OCI-LY7 (cell line): Measurements from ENCODE around the gene PGAM5. TPM values are rescaled to one million over a fixed set of nuclear protein-coding genes. Genes with fewer than 3 reads are reported as not detected.

Experiments used
- BruUV-seq: library from RNA; stranded (reverse); fragments of 400-500 nt; replicated peaks from 2 replicates; lab custom pipeline; 2021; lab: Mats Ljungman, UMichigan
- CTCF ChIA-PET: fragments of 300-600 bp; sonication (Branson Sonifier 250); formaldehyde crosslinking; loops from one replicate; lab custom pipeline; 2022; ENCODE audit warnings: antibody characterized with exemption; ENCODE audit not compliant: unreplicated experiment; lab: Charles Lee
- POLR2A ChIA-PET: fragments of 300-600 bp; sonication (Branson Sonifier 250); formaldehyde crosslinking; loops from one replicate; lab custom pipeline; 2022; ENCODE audit warnings: antibody characterized with exemption; lab: Charles Lee
- DNase-seq: peaks from one replicate; pipeline ENCODE4 v3.0.0-alpha.2; 2015; ENCODE audit warnings: low spot score
- H2AFZ ChIP-seq: fragments of 200-600 bp; sonication (generic), shearing (Covaris generic); 2 replicates; pipeline ENCODE4 v1.6.1; 2014; ENCODE audit warnings: mild to moderate bottlenecking, antibody characterized with exemption, low read length, moderate library complexity
- H3K27ac ChIP-seq: fragments of 200-600 bp; sonication (generic); 2 replicates; pipeline ENCODE4 v1.5.1; 2014; ENCODE audit warnings: mixed run types, low read depth, mild to moderate bottlenecking, moderate library complexity, low read length, inconsistent platforms; ENCODE audit not compliant: poor library complexity, severe bottlenecking
- H3K36me3 ChIP-seq: fragments of 200-600 bp; sonication (generic); 2 replicates; pipeline ENCODE4 v1.6.1; 2014; ENCODE audit warnings: mild to moderate bottlenecking, antibody characterized with exemption, low read length, moderate library complexity, mixed read lengths; ENCODE audit not compliant: insufficient read depth
- H3K4me1 ChIP-seq: fragments of 200-600 bp; sonication (generic); 2 replicates; pipeline ENCODE4 v1.5.1; 2014; ENCODE audit warnings: mild to moderate bottlenecking, low read length; ENCODE audit not compliant: insufficient read depth, poor library complexity, severe bottlenecking
- H3K4me2 ChIP-seq: fragments of 200-600 bp; sonication (generic); 2 replicates; pipeline ENCODE4 v1.6.1; 2014; ENCODE audit warnings: mild to moderate bottlenecking, low read length
- H3K4me3 ChIP-seq: fragments of 200-600 bp; sonication (generic); 2 replicates; pipeline ENCODE4 v1.5.1; 2014; ENCODE audit warnings: mild to moderate bottlenecking, low read depth, low read length; ENCODE audit not compliant: poor library complexity, severe bottlenecking
- H3K79me2 ChIP-seq: fragments of 200-600 bp; sonication (generic); 2 replicates; pipeline ENCODE4 v1.6.1; 2016; ENCODE audit warnings: low read depth, mild to moderate bottlenecking, low read length, moderate library complexity, mixed read lengths; ENCODE audit not compliant: insufficient read depth
- H3K9me2 ChIP-seq: fragments of 200-600 bp; sonication (generic); 2 replicates; pipeline ENCODE4 v1.6.1; 2016; ENCODE audit warnings: mild to moderate bottlenecking, low read length, mixed read lengths; ENCODE audit not compliant: insufficient read depth
- H3K9me3 ChIP-seq: fragments of 200-600 bp; sonication (generic); 2 replicates; pipeline ENCODE4 v1.6.1; 2014; ENCODE audit warnings: mild to moderate bottlenecking, mixed run types, low read length, mixed read lengths
- H4K20me1 ChIP-seq: fragments of 200-600 bp; sonication (generic); 2 replicates; pipeline ENCODE4 v1.6.1; 2014; ENCODE audit warnings: mild to moderate bottlenecking, antibody characterized with exemption, low read length, moderate library complexity, mixed read lengths; ENCODE audit not compliant: insufficient read depth
- CTCF ChIP-seq: fragments of 200-600 bp; sonication (generic); conservative IDR thresholded peaks from 2 replicates; pipeline ENCODE4 v1.5.1; 2014; ENCODE audit warnings: mild to moderate bottlenecking, antibody characterized with exemption, low read length, moderate library complexity, mixed read lengths
- EZH2phosphoT487 ChIP-seq: fragments of 200-600 bp; sonication (generic); IDR thresholded peaks from 2 replicates; pipeline ENCODE4 v1.6.1; 2018; ENCODE audit warnings: low read depth, borderline replicate concordance, mild to moderate bottlenecking, mixed run types, antibody characterized with exemption, low read length, moderate library complexity, mixed read lengths
- intact Hi-C: fragments of 100-400 bp; cut with micrococcal nuclease; formaldehyde crosslinking; loops from one replicate; pipeline ENCODE4 v1.10.0; 2022; ENCODE audit not compliant: unreplicated experiment
- total RNA-seq, 2 experiments: library from RNA; depleted of rRNA in 1 of 2; stranded (reverse); fragments of >200 nt in 1 of 2; shearing (Covaris generic) in 1 of 2; gene quantifications; 2 replicates each; pipeline ENCODE4 v1.2.3, GENCODE V29; 2014 to 2022

PGAM5 gene
- total RNA-seq, 2 experiments from 2014 or later: 95.6 to 97.2 TPM

DNA sequence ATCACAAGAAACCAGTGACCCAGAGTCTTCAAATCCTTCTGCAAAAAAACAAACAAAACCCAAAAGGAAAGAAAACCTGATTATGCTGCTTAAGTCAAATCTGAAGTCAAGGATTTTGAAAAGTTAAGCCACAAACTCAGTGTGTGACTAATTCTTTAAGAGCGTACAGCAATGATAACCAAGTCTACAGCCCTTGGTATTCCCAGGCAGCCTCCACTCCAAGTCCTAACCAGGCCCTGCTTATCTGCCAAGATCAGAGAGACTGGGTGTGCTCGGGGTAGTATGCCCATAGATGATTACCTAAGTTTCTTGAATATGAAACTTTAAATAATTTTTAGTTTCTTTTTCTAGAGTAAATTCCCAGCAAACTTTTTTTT, 13.1 kb downstream of the PGAM5 start:
- BruUV-seq: no TSS peak
- Histone ChIP-seq H3K79me2 (no peaks in the 10 kb centered on the region), H3K4me3 (no peak overlapping the region), H2AFZ (no peak overlapping the region), H3K4me2 (no peak overlapping the region), H3K9me2 (no peaks in the 10 kb centered on the region), H3K36me3 (peaks cover 97% of the 10 kb centered on the region), H3K9me3 (no peaks in the 10 kb centered on the region), H3K4me1 (no peaks in the 10 kb centered on the region), H3K27ac (no peak overlapping the region), H4K20me1 (peaks cover 16% of the 10 kb centered on the region; the same call in 1 of the 2 replicates)
- POLR2A ChIA-PET: no interaction called here
- TF ChIP-seq EZH2phosphoT487: no peak
- no peak for TF ChIP-seq CTCF
- DNase-seq: no peak
- intact Hi-C loops: no loop called here
- CTCF ChIA-PET: no interaction called here

GRCh38 chr12:132724506-132725241, 14.0 kb downstream of the PGAM5 start:
- H3K9me2 ChIP-seq: no peaks in the 10 kb centered on the region
- no peak overlapping the region for H3K27ac ChIP-seq
- DNase-seq: no peak
- CTCF ChIA-PET: no interaction called here
- H3K4me3 ChIP-seq: no peak overlapping the region
- no peak overlapping the region for H2AFZ ChIP-seq
- POLR2A ChIA-PET: no interaction called here
- H3K4me1 ChIP-seq: no peaks in the 10 kb centered on the region
- 0 out of 2 replicates have a peak, but pooled peaks cover 1% of the 10 kb centered on the region for H3K9me3 ChIP-seq
- intact Hi-C loops: no loop called here
- BruUV-seq: no TSS peak
- TF ChIP-seq CTCF (no peak), EZH2phosphoT487 (no peak)
- 0 out of 2 replicates have a peak, but pooled peaks cover 7% of the 10 kb centered on the region for H4K20me1 ChIP-seq
- H3K36me3 ChIP-seq: peaks cover 94% of the 10 kb centered on the region
- H3K79me2 ChIP-seq: no peaks in the 10 kb centered on the region
- no peak overlapping the region for H3K4me2 ChIP-seq

DNA sequence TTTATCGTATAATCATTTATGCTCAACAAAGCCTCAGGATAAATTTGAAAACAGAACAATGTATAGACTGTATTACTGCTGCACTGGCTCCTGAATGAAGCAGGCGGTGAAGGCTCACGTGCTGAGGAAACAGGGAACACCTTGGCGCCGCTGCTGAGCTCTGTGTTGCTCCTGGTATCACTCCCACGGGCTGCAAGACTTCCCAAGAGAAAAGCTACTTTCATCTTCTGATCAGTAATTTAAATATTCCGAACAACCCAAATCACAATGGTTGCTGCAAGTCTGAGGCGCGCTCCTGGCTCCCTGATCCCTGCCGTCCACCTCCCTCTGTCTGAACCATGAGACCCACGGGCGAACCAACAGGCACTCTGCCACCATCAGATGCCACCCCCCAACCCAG, 15.7 kb downstream of the PGAM5 start:
- Histone ChIP-seq H3K79me2 (no peaks in the 10 kb centered on the region), H3K4me2 (no peak overlapping the region), H3K9me2 (no peaks in the 10 kb centered on the region), H2AFZ (no peak overlapping the region), H4K20me1 (0 out of 2 replicates have a peak, but pooled peaks cover 7% of the 10 kb centered on the region), H3K27ac (no peak overlapping the region), H3K4me1 (no peaks in the 10 kb centered on the region), H3K36me3 (peaks cover 96% of the 10 kb centered on the region), H3K9me3 (0 out of 2 replicates have a peak, but pooled peaks cover 6% of the 10 kb centered on the region), H3K4me3 (no peak overlapping the region)
- BruUV-seq: no TSS peak
- POLR2A ChIA-PET: no interaction called here
- TF ChIP-seq EZH2phosphoT487 (no peak), CTCF (no peak)
- intact Hi-C loops: no loop called here
- CTCF ChIA-PET: no interaction called here
- DNase-seq: no peak
